H1 (cell line): ENCODE results near the gene ZBTB42. TPM values are rescaled to one million over a fixed set of nuclear protein-coding genes. Genes with fewer than 3 reads are reported as not detected.

ENCODE experiments used
- CTCF ChIA-PET: fragments of 300-600 bp; sonication (Branson Sonifier 250); formaldehyde crosslinking; loops from one replicate; lab custom pipeline; 2021; ENCODE audit not compliant: partially characterized antibody; lab: Charles Lee
- POLR2A ChIA-PET: fragments of 300-600 bp; sonication (Branson Sonifier 250); formaldehyde crosslinking; loops from one replicate; lab custom pipeline; 2021; ENCODE audit warnings: inconsistent platforms; ENCODE audit not compliant: partially characterized antibody; lab: Charles Lee
- DNase-seq, 2 experiments: peaks; one replicate each; pipeline versions ENCODE4 v3.0.0 to v3.0.0-alpha.2; 2010 to 2022; ENCODE audit warnings: low spot score in 2 of 2, low read depth in 1 of 2, mixed read lengths in 1 of 2
- FAIRE-seq: peaks from 2 replicates; lab custom pipeline; 2011; peaks lifted over from hg19 to GRCh38; lab: Jason Lieb, UNC
- H2AFZ ChIP-seq: 2 replicates; pipeline ENCODE4 v1.8.1; 2012; ENCODE audit warnings: low read length, inconsistent platforms
- H2AK5ac ChIP-seq: 2 replicates; pipeline ENCODE4 v1.6.1; 2013; ENCODE audit warnings: low read depth, low read length
- H2BK120ac ChIP-seq: replicated peaks from 2 replicates; pipeline ENCODE3; 2013; ENCODE audit warnings: low read depth, low read length, inconsistent platforms
- H2BK12ac ChIP-seq: 2 replicates; pipeline ENCODE4 v1.6.1; 2013; ENCODE audit warnings: low read depth, low read length
- H2BK15ac ChIP-seq: 2 replicates; pipeline ENCODE4 v1.6.1; 2013; ENCODE audit warnings: low read length
- H2BK20ac ChIP-seq: 2 replicates; pipeline ENCODE4 v1.6.1; 2013; ENCODE audit warnings: low read length
- H2BK5ac ChIP-seq: 2 replicates; pipeline ENCODE4 v1.6.1; 2013; ENCODE audit warnings: low read depth, low read length
- H3K14ac ChIP-seq: 2 replicates; pipeline ENCODE4 v1.6.1; 2013; ENCODE audit warnings: inconsistent platforms; ENCODE audit not compliant: insufficient read length
- H3K18ac ChIP-seq: 2 replicates; pipeline ENCODE4 v1.6.1; 2013; ENCODE audit warnings: low read length; ENCODE audit errors: extremely low read depth
- H3K23ac ChIP-seq: 2 replicates; pipeline ENCODE4 v1.6.1; 2013; ENCODE audit warnings: inconsistent platforms; ENCODE audit not compliant: insufficient read length
- H3K23me2 ChIP-seq: 2 replicates; pipeline ENCODE4 v1.6.1; 2013; ENCODE audit warnings: low read depth, low read length
- H3K27ac ChIP-seq: 2 replicates; pipeline ENCODE4 v1.6.1; 2011; ENCODE audit warnings: low read depth, low read length, inconsistent platforms
- H3K27me3 ChIP-seq, 4 experiments: replicated peaks in 1 of 4; 1 replicate in 1 of 4; 2 replicates in 3 of 4; pipeline versions ENCODE4 v1.6.1 to v1.8.1; 2011 to 2013; ENCODE audit warnings: low read length in 3 of 4, mild to moderate bottlenecking in 3 of 4, inconsistent platforms in 2 of 4, mixed read lengths in 2 of 4, moderate library complexity in 1 of 4; ENCODE audit not compliant: control insufficient read depth in 3 of 4, insufficient read depth in 3 of 4; ENCODE audit errors: extremely low read depth in 1 of 4
- H3K36me3 ChIP-seq, 4 experiments: 2 replicates each; pipeline versions ENCODE4 v1.6.1 to v1.8.1; 2011 to 2013; ENCODE audit warnings: mild to moderate bottlenecking in 4 of 4, low read length in 3 of 4, moderate library complexity in 2 of 4, control low read depth in 1 of 4, inconsistent platforms in 1 of 4; ENCODE audit not compliant: insufficient read depth in 4 of 4, control insufficient read depth in 2 of 4
- H3K4ac ChIP-seq: replicated peaks from 2 replicates; pipeline ENCODE3; 2013; ENCODE audit warnings: low read length, low read depth, mixed read lengths, inconsistent platforms; ENCODE audit not compliant: insufficient read length
- H3K4me1 ChIP-seq, 4 experiments: replicated peaks in 1 of 4; 1 replicate in 1 of 4; 2 replicates in 3 of 4; pipeline versions ENCODE4 v1.6.1 to v1.8.1; 2011 to 2013; ENCODE audit warnings: low read length in 3 of 4, inconsistent platforms in 2 of 4, mixed read lengths in 1 of 4; ENCODE audit not compliant: insufficient read depth in 4 of 4, control insufficient read depth in 3 of 4
- H3K4me2 ChIP-seq, 2 experiments: 2 replicates each; pipeline versions ENCODE4 v1.6.1 to v1.8.1; 2011 to 2013; ENCODE audit warnings: low read depth in 2 of 2, low read length in 2 of 2, control low read depth in 1 of 2, inconsistent platforms in 1 of 2, mild to moderate bottlenecking in 1 of 2; ENCODE audit not compliant: insufficient read depth in 1 of 2
- H3K4me3 ChIP-seq, 4 experiments: fragments of 200-600, 300-600 bp in 1 of 4; sonication (generic), shearing (Covaris generic), sonication (Bioruptor Twin) in 1 of 4; 2 replicates each; pipeline versions ENCODE4 v1.5.1 to v1.8.1; 2011 to 2016; ENCODE audit warnings: low read length in 4 of 4, low read depth in 3 of 4, control low read depth in 2 of 4, inconsistent platforms in 2 of 4, mild to moderate bottlenecking in 2 of 4, mixed read lengths in 1 of 4, moderate library complexity in 1 of 4; ENCODE audit not compliant: insufficient read depth in 2 of 4; ENCODE audit errors: extremely low read depth in 1 of 4
- H3K56ac ChIP-seq: replicated peaks from 2 replicates; pipeline ENCODE3; 2013; ENCODE audit warnings: low read depth, mild to moderate bottlenecking, mixed read lengths, low read length, inconsistent platforms; ENCODE audit not compliant: insufficient read length
- H3K79me1 ChIP-seq: 2 replicates; pipeline ENCODE4 v1.6.1; 2013; ENCODE audit warnings: low read depth, low read length, control low read depth
- H3K79me2 ChIP-seq, 2 experiments: 2 replicates each; pipeline versions ENCODE4 v1.6.1 to v1.8.1; 2012 to 2013; ENCODE audit warnings: low read length in 2 of 2, mild to moderate bottlenecking in 2 of 2, inconsistent platforms in 1 of 2; ENCODE audit not compliant: insufficient read depth in 2 of 2, control insufficient read depth in 1 of 2
- H3K9ac ChIP-seq, 4 experiments: replicated peaks in 1 of 4; 1 replicate in 1 of 4; 2 replicates in 3 of 4; pipeline versions ENCODE4 v1.6.1 to v1.8.1; 2011 to 2013; ENCODE audit warnings: low read depth in 3 of 4, low read length in 3 of 4, control low read depth in 2 of 4, mild to moderate bottlenecking in 2 of 4, moderate library complexity in 2 of 4, inconsistent platforms in 1 of 4; ENCODE audit errors: extremely low read depth in 1 of 4
- H3K9me3 ChIP-seq, 2 experiments: 2 replicates each; pipeline versions ENCODE4 v1.6.1 to v1.8.1; 2012 to 2013; ENCODE audit warnings: mild to moderate bottlenecking in 2 of 2, moderate library complexity in 2 of 2, control low read depth in 1 of 2, inconsistent platforms in 1 of 2, low read depth in 1 of 2, low read length in 1 of 2, mixed read lengths in 1 of 2; ENCODE audit not compliant: insufficient read depth in 2 of 2
- H4K20me1 ChIP-seq, 2 experiments: replicated peaks in 1 of 2; 2 replicates each; pipeline versions ENCODE3 to v1.8.1; 2011 to 2013; ENCODE audit warnings: inconsistent platforms in 2 of 2, low read length in 2 of 2, mild to moderate bottlenecking in 1 of 2; ENCODE audit not compliant: insufficient read depth in 2 of 2, control insufficient read depth in 1 of 2
- H4K5ac ChIP-seq: 2 replicates; pipeline ENCODE4 v1.6.1; 2013; ENCODE audit warnings: low read length, low read depth, mixed read lengths, inconsistent platforms; ENCODE audit not compliant: insufficient read length
- H4K8ac ChIP-seq: 2 replicates; pipeline ENCODE4 v1.8.0; 2013; ENCODE audit warnings: mild to moderate bottlenecking, moderate library complexity, low read length, inconsistent platforms; ENCODE audit not compliant: insufficient read depth; ENCODE audit errors: extremely low read depth
- H4K91ac ChIP-seq: replicated peaks from 2 replicates; pipeline ENCODE3; 2013; ENCODE audit warnings: low read length, mixed read lengths, inconsistent platforms; ENCODE audit not compliant: insufficient read length
- BACH1 ChIP-seq: IDR thresholded peaks from 2 replicates; pipeline ENCODE4 v1.6.1; 2012; ENCODE audit warnings: low read length, improper control_type of control experiment
- CBX5 ChIP-seq: fragments of 300-800, 300-1000 bp; sonication (generic); IDR thresholded peaks from 2 replicates; pipeline ENCODE4 v1.7.1; 2016; ENCODE audit warnings: antibody characterized with exemption, low read length, low read depth
- HDAC6 ChIP-seq: IDR thresholded peaks from one replicate; pipeline ENCODE4 v1.7.1; 2012; ENCODE audit warnings: low read depth, mild to moderate bottlenecking, inconsistent platforms, low read length, moderate library complexity
- MAFK ChIP-seq: IDR thresholded peaks from 2 replicates; pipeline ENCODE4 v1.6.1; 2012; ENCODE audit warnings: low read depth, mild to moderate bottlenecking, improper control_type of control experiment, low read length
- PHF8 ChIP-seq: fragments of 200-600 bp; sonication (generic); conservative IDR thresholded peaks from 2 replicates; pipeline ENCODE4 v1.7.1; 2012; ENCODE audit warnings: low read depth, mild to moderate bottlenecking, inconsistent platforms, low read length, moderate library complexity
- SUZ12 ChIP-seq: fragments of 200-600 bp; sonication (generic); IDR thresholded peaks from 2 replicates; pipeline ENCODE4 v1.6.1; 2012; ENCODE audit warnings: mild to moderate bottlenecking, inconsistent platforms, low read length, moderate library complexity, mixed read lengths
- WGBS, 2 experiments: shearing (Covaris generic) in 1 of 2; methylation state at CpG; one replicate each; pipeline versions ENCODE4 v1.1.6 to v1.1.7; 2013 to 2015; ENCODE audit warnings: low lambda C conversion rate in 2 of 2, mixed read lengths in 2 of 2, inconsistent platforms in 1 of 2, low coverage in 1 of 2, missing lambda C conversion rate in 1 of 2; ENCODE audit not compliant: insufficient replicate concordance in 2 of 2, insufficient coverage in 1 of 2, insufficient read length in 1 of 2; ENCODE audit errors: extremely low coverage in 1 of 2, missing lambda C conversion rate in 1 of 2; 5-methylcytosine and 5-hydroxymethylcytosine counted together
- polyA plus RNA-seq, 7 experiments: library from polyadenylated mRNA; depleted of rRNA in 3 of 7; stranded (reverse) in 5 of 7; unstranded in 2 of 7; fragments of >200 nt in 5 of 7; fragments of 200-250 nt in 2 of 7; gene quantifications; 1 replicate in 5 of 7; 2 replicates in 1 of 7; 4 replicates in 1 of 7; pipeline versions ENCODE4 v1.2.1 to v1.2.3, GENCODE V29; 2011 to 2013; ENCODE audit warnings: missing spikeins in 2 of 7, mixed read lengths in 2 of 7
- total RNA-seq: library from RNA; stranded (reverse); fragmentation: NEBNext Ultra II Directional; extraction: Animal tissue kit (Norgen Biotek cat#: 25700); gene quantifications from 2 replicates; pipeline ENCODE4 v1.2.1, GENCODE V29; 2021

ZBTB42 gene
- total and polyA plus RNA-seq, 2 of the 8 experiments (the other 6 are each of a cell fraction or from before 2014, with no cell fraction given), result 2.8 to 3.1 TPM

DNA sequence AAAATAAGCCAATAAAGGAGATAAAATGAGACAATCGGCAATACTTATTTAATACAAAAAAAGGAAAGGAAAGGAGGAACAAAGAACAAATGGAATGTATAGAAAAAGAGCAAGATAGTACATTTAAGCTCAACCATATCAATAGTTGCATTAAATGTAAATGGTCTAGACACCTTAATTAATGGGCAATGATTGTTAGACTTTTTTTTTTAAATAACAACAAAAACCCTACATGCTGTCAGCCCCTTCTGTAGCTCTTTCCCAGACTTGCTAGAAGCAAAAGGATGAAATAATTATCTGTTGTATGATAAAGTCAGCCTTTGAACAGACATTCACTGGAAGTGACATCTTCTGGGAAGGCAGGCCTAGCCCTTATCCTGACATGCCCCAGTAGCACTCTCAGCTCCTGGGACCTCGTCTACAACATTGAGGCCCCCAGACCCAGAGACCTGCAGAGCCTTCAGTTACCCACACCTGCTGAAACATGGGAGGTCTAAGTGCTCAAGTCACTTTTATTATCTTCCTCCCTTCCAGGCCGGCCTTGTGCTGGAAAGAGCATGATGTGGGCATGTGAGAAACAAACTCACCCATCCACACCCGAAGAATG, 34.5 kb upstream of the ZBTB42 start:
- Histone ChIP-seq H2BK12ac (no peak overlapping the region), H3K9me3 (peaks cover 4 to 6% of the 10 kb centered on the region in 2 experiments; a peak in 2 of 4 replicates), H2BK15ac (no peak overlapping the region), H3K27ac (no peak overlapping the region), H2AK5ac (no peak overlapping the region), H2BK5ac (no peak overlapping the region), H3K18ac (no peak overlapping the region), H3K79me1 (0 out of 2 replicates have a peak, but pooled peaks cover 1% of the 10 kb centered on the region), H4K91ac (no peak overlapping the region), H3K56ac (no peak overlapping the region), H2AFZ (no peak overlapping the region), H3K4me3 (peak overlapping the region in 2 of 4 experiments; percentile 18 to 23; a peak in 2 of 8 replicates), H3K4me2 (peak overlapping the region in 1 of 2 experiments; percentile 37; a peak in 1 of 4 replicates), H2BK120ac (no peak overlapping the region), H3K4ac (no peak overlapping the region), H3K27me3 (no peaks in the 10 kb centered on the region), H3K9ac (no peak overlapping the region), H3K36me3 (peaks cover 0 to 6% (median 3%) of the 10 kb centered on the region in 4 experiments; a peak in 4 of 8 replicates), H3K79me2 (no peaks in the 10 kb centered on the region), H4K20me1 (peaks cover 6 to 12% of the 10 kb centered on the region in 2 experiments), H4K8ac (no peak overlapping the region), H3K23ac (no peak overlapping the region), H3K23me2 (no peaks in the 10 kb centered on the region), H2BK20ac (no peak overlapping the region), H3K14ac (no peak overlapping the region), H3K4me1 (peaks cover 0 to 11% (median 8%) of the 10 kb centered on the region in 4 experiments; a peak in 6 of 7 replicates), H4K5ac (no peak overlapping the region)
- FAIRE-seq (no peak), DNase-seq (no peak)
- 91% methylated on average over 4 of the region's 4 CpGs; no CpG with 5 or more reads in 1 of the 2 experiments for WGBS, 2 experiments
- CTCF ChIA-PET, result interaction anchor here (0.6 to 7.8 kb wide), 15 partner anchors 8 to 1994 kb away, joined by 3 to 110 read pairs (median 4); partner anchors contain the start of genes AKT1 and ZBTB42
- POLR2A ChIA-PET, result interaction anchor here (0.6 to 2.3 kb wide), 10 partner anchors 9 to 80 kb away, joined by 3 to 13 read pairs (median 4); partner anchors contain the start of gene SIVA1
- no peak for TF ChIP-seq HDAC6
- no peak for TF ChIP-seq SUZ12
- TF ChIP-seq PHF8, result no peak
- no peak for TF ChIP-seq BACH1
- no peak for TF ChIP-seq CBX5
- no peak for TF ChIP-seq MAFK
